Stimulated activated CD8-positive, alpha-beta memory T cell treated with anti-CD3 and anti-CD28 coated beads, Interleukin-7, amount 100 ng/mL, for 1 hour (primary cell): ENCODE results near the gene SIRT1.
"Not testable (repeated sequence)": the region's sequence is repeated elsewhere in the genome, so short reads cannot be mapped to it uniquely, and the experiment has no call there.

Source experiments
- DNase-seq, 2 donors: peaks; one replicate each; pipeline ENCODE4 v3.0.0-alpha.2; 2020; ENCODE audit warnings: low read depth in 2 of 2

SIRT1 gene

GRCh38 chr10:67965456-67965855 is 81.0 kb downstream of the SIRT1 start:
- DNase-seq: no peak

GRCh38 chr10:67966035-67966434 is 81.6 kb downstream of the SIRT1 start:
- not testable (repeated sequence) for DNase-seq
